ENCODE data around the gene DIP2C.
A peak's percentile ranks its signal among the peaks of the same experiment; 100 is the strongest.

DIP2C gene

DNA sequence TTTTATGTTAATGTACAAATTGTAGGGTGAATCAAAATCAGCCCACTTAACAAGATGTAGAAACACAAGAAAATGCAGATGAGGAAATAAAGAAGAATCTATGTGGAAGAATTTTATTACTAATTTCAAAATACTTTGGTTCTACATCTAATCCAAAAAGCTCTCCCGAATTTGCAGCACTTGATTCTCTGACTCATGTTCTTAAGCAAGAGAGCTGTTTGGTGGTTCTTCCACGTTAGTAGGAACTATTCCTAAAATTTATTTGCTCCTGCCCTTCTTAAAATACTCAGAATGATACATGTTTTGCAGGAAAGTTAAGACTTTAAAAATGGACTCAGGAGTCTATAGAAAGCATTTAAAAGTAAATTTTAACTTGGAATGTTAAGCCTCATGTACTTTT, 462.5 kb downstream of the DIP2C start:
- Histone ChIP-seq H3K9ac (ENCODE audit: low read length) (peak overlapping the region; percentile 44), H3K27me3 (replicated peaks; ENCODE audit: control insufficient read depth, insufficient read depth, low read length) (no peaks in the 10 kb centered on the region), H3K4me3 (ENCODE audit: low read length) (peak overlapping the region; percentile 50), H3K36me3 (ENCODE audit: control insufficient read depth, insufficient read depth, low read length, severe bottlenecking) (no peaks in the 10 kb centered on the region), H3K9me3 (ENCODE audit: control insufficient read depth, low read length) (no peaks in the 10 kb centered on the region), H3K4me1 (ENCODE audit: control insufficient read depth, insufficient read depth, low read length) (peaks cover 24% of the 10 kb centered on the region)
- peak; percentile 68 for DNase-seq (ENCODE audit: low read depth)

DNA sequence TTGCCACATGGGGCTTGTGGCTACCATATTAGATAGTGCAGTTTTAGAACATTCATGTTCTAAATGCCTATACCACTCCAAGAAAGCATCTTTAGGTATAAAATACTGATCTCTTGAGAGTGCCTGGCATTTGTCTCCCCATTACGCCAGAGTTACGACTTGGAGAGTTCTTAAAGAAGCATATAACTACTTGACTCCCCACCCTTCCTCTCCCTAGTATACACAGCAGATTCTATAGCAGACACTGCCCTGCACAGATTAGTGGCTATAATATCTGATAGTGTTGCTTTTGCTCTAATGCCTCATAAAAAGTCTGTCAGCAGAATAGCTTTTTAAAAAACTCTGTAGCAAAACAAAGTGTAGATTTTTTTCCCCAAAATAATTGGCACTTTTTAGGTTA, 463.4 kb downstream of the DIP2C start:
- no peaks in the 10 kb centered on the region for H3K9me3 ChIP-seq (ENCODE audit: control insufficient read depth, low read length)
- no peaks in the 10 kb centered on the region for H3K36me3 ChIP-seq (ENCODE audit: control insufficient read depth, insufficient read depth, low read length, severe bottlenecking)
- no peak overlapping the region for H3K4me3 ChIP-seq (ENCODE audit: low read length)
- H3K27me3 ChIP-seq (replicated peaks; ENCODE audit: control insufficient read depth, insufficient read depth, low read length) = no peaks in the 10 kb centered on the region
- DNase-seq (ENCODE audit: low read depth) = no peak
- H3K4me1 ChIP-seq (ENCODE audit: control insufficient read depth, insufficient read depth, low read length) = peaks cover 24% of the 10 kb centered on the region
- no peak overlapping the region for H3K9ac ChIP-seq (ENCODE audit: low read length)

DNA sequence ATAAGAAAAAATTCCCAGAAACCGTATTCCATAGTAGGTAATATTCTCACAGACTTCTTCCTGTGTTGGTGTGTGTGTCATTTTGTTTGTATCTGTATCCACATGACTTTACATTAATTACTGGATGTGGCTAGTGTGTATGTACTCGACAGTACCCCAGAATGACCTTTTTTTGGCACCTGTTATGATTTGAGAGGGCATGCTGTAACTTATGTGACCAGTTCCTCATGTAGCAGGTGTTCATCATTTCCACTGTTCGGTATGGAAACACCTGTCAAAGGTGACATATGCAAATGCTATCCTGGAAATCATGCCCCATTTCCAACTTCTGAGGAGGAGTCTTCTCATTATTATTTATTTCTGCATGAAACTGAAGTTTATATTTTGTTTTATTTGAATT, 464.9 kb downstream of the DIP2C start:
- H3K27me3 ChIP-seq (replicated peaks; ENCODE audit: control insufficient read depth, insufficient read depth, low read length) = no peaks in the 10 kb centered on the region
- H3K36me3 ChIP-seq (ENCODE audit: control insufficient read depth, insufficient read depth, low read length, severe bottlenecking) = no peaks in the 10 kb centered on the region
- no peak overlapping the region for H3K9ac ChIP-seq (ENCODE audit: low read length)
- DNase-seq (ENCODE audit: low read depth) = no peak
- H3K4me1 ChIP-seq (ENCODE audit: control insufficient read depth, insufficient read depth, low read length) = peaks cover 24% of the 10 kb centered on the region
- no peak overlapping the region for H3K4me3 ChIP-seq (ENCODE audit: low read length)
- H3K9me3 ChIP-seq (ENCODE audit: control insufficient read depth, low read length) = no peaks in the 10 kb centered on the region

Measured in adipocyte (in vitro differentiated cells).